Activated effector memory CD4-positive, alpha-beta T cell treated with Interleukin-2 at 50 U/mL for 16 hours (primary cell): ENCODE data around the gene ITGA11.
A peak's percentile ranks its signal among the peaks of the same experiment; 100 is the strongest.

ENCODE experiments used
- DNase-seq: peaks from one replicate; pipeline ENCODE4 v3.0.0-alpha.2; 2020

ITGA11 gene

DNA sequence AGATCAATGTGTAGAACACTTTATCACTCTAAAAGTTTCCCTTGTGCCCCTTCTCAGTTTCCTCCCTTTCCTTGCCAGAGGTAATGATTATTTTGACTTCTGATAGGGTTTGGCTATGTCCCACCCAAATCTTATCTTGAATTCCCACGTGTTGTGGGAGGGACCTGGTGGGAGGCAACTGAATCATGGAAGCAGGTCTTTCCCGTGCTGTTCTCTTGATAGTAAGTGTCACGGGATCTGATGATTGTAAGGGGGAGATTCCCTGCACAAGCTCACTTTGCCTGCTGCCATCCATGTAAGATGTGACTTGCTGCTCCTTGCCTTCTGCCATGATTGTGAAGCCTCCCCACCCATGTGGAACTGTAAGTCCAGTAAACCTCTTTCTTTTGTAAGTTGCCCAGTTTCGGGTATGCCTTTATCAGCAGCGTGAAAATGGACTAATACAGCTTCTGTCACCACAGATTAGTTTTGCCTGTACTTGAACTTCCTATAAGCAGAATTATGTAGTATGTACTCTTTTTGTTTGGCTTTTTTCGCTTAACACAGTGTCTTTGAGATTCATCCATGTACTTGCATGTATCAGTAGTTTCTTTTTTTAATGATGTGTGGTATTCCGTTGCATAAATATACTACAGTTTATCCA lies 147.2 kb downstream of the ITGA11 start:
- no peak for DNase-seq

DNA sequence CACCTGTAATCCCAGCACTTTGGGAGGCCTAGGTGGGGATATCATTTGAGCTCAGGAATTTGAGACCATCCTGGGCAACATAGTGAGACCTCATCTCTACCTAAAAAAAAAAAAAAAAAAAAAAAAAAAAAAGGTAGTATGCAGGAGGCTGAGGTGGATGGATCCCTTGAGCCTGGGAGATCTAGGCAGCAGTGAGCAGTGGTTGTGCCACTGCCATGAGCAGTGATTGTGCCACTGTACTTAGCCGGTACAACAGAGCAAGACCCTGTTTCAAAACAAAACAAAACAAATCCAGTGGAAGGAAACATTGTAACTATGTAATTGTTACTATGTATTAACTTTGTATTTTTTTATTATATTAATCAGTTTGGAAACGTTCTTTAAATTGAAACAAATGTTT lies 148.6 kb downstream of the ITGA11 start:
- DNase-seq: no peak

DNA sequence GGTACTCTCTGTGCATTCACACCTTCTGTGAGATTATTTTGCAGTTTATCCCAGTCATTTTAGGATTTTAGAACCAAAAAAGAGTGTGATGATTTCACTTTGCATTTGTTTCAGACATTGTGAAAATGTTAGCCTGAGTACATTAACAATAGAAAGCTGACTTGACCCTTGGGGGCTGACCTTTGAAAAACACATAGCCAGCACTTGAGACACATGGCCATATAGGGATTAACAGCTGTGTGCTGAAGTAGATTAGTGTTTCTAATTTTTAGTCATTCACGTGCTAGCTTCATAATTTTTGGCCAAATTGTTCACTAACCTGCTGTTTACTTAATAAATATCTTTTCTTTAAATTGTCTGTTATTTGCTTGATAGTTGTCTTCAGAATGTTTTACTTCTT lies 151.0 kb downstream of the ITGA11 start:
- no peak for DNase-seq

DNA sequence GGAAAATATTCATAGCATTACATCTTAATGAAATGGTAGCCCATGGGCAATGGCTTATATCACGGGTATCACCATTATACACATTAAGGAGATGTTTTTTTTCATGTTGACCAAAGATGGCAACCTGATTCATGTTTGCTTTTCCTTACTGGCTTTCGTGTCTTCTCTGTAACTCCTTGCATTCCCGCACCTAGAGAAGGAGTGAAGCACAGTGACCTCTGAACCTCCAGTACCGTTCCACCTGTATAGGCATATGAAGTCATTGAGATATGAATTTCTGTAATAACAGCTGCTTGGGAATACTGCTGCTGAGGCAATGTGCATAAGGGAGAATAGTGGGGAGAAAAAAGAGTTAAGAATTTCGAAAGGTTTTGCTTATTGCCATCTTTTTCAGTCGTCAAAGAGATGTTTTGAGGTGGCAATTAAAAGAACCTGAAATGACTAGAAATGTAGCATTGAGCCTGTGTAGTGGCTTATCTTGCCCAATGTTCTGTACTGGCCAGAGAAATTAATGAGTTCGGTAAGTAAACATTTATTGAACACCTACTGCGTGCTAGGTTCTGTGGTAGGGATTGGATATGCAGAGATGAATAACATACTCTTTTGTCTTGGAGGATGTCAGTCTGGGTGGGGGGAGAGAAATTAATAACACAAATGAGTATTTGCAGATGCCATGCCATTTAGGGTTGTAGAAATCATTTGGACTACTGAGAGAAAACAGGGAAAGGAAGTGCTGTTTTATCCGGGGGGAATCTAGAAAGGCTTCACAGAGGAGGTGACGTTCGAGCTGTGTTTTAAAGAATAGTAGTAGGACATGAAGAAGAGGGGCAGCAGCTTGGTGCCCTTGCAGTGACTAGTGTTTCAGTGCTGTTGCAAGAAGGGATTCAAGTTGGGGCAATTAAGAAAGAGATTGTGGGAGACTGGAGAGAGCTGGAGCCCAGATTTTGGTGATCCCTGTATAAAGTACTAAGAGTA lies 151.9 kb downstream of the ITGA11 start:
- DNase-seq: no peak

DNA sequence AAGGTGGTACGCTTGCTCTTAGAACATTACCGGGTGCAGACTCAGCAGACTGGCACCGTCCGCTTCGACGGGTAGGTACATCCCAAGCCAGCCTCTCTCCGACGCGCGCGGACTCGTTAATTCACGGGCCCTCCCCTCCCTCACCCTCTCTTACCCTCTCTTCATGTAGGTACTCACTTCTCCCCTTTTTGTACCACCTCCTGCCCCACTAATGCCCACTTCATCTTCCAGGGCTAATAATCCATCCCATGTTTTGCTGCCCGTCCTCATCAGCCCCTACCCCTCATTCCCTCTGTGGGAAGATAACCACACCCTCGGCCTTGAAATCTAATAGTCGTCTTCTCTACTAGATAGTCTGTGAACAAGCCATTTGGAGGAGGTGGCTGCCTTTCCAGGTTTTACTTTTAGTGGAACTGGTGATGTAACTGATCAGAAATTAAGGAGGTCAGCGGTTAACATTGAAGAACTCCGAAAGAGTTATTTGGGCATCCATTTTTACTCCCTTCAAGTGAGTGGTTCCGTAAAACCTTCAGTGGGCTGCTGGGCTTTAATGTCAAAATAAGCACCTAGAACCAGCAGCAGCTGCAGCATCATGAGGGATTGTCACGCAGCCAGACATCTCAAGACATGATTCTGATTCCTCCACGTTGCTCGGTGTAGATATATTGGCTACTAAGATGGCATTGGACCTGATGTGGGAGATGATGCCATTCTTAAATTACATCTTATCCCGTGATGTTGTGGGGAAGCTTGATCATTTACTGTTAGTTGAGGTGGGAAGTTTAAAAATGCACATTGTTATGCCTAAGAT lies 153.2 kb downstream of the ITGA11 start:
- no peak for DNase-seq

DNA sequence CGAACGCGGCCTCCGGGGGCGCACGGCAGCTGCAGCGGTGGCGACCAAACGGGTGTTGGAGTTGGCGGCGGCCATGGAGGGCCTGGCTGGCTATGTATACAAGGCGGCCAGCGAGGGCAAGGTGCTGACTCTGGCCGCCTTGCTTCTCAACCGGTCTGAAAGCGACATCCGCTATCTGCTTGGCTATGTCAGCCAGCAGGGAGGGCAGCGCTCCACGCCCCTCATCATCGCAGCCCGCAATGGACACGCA lies 153.7 kb downstream of the ITGA11 start:
- DNase-seq: no peak

DNA sequence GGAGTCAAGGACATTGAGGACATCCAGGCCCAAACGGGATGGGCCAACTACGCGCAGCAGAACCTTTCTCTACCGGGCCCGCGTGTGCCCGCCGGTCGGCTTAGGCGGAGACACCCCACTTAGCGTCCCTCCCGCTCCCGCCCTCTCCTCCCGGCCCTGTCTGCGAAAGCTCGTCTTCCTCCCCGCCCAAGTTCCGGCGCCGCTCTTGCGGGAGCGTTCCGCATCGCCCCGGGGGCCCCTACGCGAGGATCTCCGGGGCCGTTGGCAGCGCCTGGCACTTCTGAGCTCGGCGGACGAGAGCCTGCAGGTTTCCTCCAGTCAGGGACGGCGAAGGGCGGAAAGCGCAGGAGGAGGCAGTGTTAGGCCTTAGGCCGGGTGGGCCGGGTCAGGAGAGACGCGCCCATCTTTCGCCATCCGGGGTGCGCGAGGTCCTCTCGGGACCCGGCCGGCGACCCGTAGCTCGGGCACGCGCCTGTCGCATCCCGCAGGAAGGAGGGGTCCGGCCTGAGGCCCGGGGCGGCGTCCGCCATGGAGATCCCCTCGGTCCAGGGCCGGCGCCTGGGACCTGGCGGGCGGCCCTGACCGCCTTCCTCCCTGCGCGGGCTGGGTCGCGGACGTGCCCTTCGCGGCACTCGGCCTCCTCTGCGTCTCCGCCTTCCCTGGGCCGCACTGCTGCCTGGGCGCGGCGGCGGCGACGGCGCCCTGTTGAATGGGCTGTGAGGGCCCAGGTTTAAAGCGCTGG lies 154.2 kb downstream of the ITGA11 start, which contains the start of gene FEM1B:
Gene FEM1B (plus strand): TSS at position 143 of the 742 bp plus-strand sequence. CDS start 673 bp downstream, outside the sequence.
- peak; percentile 84 for DNase-seq

DNA sequence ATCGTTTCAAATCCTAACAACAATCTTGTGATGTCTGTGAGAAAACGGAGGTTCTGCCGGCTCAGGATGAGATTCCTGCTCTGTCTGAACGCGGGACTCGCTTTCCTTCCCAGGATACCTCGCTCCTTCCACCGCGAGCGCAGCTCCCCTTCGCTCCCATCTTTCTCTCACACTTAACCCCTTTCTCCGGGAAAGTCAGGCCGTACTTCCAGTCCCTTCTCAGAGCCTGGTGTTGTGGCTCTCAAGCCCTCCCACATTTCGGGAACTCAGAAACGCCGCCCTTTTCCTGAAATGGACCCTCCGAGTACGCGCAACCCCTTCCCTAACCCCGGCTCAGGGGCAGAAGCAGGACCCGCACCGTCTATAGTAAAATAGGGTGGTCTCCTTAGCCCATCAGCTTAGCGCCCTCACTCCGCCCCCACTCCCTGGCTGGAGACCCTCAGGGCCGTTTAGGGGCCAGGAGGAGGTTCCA lies 154.8 kb downstream of the ITGA11 start:
- no peak for DNase-seq

DNA sequence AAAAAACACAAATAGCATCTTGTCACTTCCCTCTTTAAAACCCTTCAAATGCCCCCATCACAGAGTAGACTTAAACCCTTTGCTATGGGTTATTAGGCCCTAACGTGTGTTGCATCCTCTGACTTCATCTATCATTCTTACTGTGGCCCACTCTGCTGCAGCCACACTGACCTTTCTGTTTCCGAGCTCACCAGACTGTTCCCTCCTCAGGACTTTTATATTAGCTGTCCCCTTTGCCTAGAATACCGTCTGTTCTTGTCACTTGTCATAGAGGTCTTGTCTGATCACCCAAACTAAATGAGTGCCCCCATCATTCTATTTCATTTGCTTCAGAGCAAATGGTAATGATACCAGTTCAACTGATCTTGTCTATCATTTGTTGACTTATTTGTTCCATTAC lies 155.3 kb downstream of the ITGA11 start:
- no peak for DNase-seq

DNA sequence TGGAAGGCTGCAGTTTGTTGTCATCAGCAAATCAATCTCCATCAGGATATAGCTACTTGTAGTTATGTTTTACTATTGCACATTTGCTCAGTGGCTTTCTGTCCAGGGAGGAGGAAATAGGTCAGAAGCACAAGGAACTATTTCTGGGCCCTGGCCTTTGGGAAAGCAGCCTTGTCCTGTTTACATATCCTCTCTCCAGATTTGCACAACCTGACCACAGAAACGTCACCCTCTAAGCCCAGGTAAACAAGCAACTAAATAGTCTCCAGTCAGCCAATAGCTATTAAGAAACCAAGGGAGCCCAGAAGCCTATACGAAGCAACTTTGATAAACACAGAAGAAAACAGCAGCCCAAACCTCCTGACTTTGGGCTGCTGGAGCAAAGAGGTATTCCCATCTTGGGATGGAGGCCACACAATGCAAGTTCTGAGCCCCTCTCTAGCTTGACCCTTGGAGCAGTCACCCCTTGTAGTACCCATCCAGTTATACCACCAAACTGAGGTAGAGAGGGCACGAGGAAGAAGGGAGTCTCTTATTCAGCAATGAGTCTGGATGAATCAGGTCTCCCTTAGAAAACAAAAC lies 156.7 kb downstream of the ITGA11 start:
- DNase-seq: no peak

DNA sequence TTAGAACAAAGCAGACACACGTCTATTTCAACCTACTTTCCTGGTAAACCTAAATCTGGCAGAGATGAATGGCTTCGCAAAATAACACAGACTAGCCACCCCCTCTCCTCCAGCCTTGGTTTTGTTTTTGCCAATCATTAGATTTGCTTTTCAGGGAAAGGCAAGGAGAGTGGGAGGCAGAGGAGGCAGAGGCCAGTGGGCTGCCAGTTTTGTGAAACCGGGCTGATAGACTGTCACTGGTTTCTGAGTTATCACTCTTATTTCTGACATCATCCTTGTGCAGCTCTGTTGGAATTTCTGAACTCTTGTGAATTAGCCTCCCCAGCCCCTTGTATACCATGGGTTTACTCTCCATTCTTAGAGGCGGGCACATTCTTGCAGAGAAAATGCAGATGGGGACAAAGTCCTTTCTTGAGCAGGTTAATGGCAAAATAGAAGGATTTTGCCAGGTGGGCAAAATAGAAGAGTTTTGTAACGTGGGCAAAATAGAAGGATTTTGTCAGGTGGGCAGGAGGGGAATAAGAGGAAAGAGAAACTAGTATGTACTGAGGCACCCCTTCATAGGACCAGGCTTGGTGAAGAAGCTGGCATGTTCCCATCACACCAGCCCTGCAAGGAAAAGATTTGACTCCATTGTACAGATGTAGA lies 157.6 kb downstream of the ITGA11 start:
- no peak for DNase-seq

DNA sequence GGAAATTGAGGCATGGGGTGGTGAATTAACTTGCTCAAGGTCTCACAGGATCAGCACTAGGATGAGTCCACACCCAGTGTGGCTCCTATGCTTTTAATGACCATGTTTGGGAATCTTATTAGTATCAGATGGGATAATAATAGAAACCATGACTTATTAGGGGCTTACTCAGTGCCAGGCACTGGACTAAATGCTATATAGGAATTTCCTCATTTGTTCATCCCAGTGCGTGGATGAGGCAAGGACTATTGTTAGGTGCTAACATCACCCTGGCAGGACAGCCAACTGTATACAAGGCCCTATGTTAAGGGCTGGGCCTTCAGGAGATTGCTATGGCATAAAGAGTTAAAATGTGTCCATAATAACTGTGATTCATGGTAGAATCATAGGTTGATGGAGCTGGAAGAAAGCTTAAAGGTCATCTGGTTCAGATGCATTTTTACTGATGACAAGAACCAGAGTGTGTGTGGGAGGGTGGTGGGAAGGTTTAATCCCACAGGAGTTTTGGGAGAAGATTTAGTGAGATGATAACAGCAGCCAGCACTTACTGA lies 159.2 kb downstream of the ITGA11 start:
- no peak for DNase-seq

DNA sequence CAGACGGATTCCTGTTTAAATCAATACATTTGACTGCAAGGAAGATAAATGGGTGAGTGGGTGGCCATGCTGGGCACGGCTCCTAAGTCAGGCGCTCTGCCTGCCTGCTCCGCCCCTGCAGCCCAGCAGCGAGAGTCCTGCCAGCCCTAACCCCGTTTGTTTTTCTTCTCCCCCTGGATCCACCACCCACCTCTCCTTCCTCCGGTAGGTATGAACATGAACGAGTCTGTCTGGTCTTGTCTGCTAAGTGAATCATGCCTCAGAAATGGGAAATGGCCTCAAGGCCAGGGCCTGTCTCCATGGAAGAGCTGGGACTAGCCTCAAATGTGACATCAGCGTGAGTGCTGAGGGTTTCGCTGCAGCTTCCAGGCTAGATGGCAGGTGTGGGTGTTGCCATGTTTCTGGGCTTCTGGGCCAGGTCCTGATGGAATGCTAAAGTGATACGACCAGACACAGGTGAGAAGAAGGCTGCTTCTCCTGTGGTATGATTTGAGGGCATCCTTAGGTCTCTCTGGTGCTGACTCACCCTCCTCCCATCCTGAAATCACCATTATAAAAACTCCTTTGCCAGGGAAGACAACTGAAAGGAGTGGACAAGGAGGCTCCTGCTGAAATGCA lies 160.0 kb downstream of the ITGA11 start:
- no peak for DNase-seq

DNA sequence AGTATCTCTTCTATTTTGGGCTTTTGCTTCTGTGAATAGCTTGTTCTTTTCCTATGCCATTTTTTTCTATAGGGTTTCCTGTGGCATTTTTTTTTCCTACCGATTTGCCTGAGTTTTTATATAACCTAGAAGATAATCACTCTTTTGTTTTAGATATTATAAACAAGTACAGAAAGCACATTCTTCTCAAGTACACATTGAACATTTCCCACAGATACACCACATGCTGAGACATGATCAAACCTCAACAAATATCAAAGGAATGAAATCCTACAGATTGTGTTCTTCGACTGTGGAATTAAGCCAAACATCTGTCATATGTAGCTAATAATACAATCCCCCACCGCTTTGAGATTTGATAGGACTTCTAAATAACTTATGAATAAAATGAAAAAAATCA lies 163.6 kb downstream of the ITGA11 start:
- no peak for DNase-seq

DNA sequence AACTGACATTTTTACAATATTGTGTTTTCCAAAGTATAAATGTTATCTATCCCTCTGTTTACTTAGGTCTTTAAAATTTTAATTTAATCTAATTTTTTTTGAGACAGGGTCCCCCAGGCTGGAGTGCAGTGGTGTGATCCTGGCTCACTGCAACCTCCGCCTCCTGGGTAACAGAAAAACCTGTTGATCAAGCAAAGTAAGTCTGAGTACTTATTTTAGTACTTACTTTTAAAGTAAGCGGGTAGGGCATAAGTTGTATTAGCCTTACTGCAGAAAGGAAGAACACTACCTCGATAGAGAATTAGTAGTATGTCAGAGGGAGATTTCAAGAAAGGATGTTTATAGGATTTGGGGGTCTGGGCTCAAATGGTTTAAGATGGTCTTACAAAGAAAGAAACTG lies 166.3 kb downstream of the ITGA11 start:
- no peak for DNase-seq

DNA sequence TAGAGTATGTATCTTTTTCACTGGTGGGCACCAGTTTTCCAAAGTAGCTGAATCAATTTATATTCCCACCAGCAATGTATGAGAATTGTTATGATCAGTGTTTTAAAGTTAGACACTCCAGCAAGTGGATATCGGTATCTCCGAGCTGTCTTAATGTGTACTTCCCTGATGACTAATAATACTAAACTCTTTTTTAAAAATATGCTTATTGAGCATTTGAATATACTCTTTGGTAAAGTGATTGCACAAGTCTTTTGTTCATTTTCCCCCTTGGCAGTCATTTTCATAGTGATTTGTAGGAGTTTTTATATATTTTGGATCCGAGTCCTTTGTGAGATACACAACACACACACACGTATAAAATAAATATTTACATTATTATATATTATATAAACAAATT lies 166.9 kb downstream of the ITGA11 start:
- no peak for DNase-seq

DNA sequence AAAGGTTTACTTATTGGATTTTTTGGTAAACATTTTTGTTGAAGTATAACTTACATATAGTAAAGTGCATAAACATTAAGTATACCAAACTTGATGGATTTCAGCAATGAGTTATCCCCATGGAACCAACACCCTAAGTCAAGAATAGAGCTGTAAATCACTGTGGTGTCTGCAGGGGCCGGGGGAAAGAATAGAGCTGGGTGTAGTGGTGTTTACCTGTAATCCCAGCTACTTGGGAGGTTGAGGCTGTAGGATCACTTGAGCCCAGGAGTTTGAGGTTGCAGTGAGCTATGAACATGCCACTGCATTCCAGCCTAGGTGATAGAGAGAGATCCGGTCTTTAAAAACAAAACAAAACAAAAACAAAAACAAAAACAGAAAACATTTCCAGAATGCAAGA lies 167.7 kb downstream of the ITGA11 start:
- DNase-seq: no peak

DNA sequence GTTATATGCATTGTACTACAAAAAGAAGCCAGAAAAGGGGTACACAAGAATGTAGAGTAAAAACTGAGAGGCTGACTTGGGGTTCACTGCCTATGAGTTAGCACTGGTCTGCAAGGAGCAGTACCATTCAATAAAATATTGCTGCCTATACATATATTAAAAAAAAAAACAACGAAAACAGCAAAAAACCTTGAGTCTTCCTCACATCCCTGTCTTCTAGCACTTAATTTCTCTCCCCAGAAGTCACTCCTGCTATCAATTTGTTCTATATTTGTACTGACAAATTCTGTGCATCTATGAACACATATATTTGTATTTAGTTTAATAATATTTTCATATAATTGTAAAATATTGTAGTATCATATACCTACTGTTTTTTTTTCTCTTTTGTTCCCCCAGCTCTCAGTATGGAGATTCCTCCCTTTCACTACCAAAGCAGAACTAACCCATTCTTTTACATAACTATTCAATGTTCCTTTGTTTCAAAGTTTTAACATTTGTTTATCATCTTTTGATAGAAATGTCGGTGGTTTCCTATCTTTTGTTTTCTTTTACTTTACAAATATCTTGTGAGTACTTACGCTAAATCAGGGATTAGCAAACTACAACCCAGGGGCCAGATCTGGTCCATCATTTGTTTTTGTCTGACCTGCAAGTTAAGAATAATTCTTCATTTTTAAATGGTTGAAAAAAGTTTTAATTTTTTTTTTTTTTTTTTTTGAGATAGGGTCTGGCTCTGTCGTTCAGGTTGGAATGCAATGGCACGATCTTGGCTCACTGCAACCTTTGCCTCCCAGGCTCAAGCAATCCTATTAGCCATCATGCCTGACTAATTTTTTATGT lies 169.2 kb downstream of the ITGA11 start:
- no peak for DNase-seq

DNA sequence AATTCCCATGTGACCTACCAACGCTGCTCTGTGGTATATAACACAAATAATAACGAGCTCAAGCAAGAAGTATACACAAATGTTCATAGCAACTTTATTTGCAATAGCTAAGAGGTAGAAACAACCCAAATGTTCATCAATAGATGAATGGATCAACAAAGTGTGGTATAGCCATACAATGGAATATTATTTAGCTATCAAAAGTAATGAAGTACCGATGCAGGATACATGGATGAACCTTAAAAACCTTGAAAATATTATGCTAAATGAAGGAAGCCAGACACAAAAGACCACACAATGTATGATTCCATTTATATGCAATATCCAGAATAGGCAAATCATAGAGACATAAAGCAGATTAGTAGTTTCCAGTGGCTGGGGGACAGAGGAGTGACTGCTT lies 170.0 kb downstream of the ITGA11 start:
- no peak for DNase-seq

DNA sequence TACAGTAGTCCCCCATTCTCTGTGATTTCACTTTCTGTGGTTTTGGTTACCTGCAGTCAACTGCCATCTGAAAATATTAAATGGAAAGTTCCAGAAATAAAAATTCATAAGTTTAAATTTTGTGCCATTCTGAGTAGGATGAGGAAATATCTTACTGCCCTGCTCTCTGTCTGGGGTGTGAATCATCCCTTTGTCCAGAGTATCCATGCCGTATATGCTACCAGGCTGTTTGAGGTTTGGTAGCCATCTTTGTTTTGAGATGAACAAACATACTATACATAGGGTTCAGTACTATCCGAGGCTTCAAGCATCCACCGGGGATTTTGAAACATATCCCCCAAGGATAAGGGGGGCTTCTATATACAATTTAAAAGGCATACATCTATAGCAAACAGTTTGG lies 170.7 kb downstream of the ITGA11 start:
- no peak for DNase-seq
